G401.6 (cell line): ENCODE results near the gene HK3.
"Not testable (repeated sequence)": the region's sequence is repeated elsewhere in the genome, so short reads cannot be mapped to it uniquely, and the experiment has no call there.

Experiments
- FAIRE-seq: peaks from 2 replicates; lab custom pipeline; 2012; peaks lifted over from hg19 to GRCh38; lab: Jason Lieb, UNC

Gene HK3

GRCh38 chr5:176883700-176884570 lies 15.2 kb downstream of the HK3 start:
- no peak for FAIRE-seq

- FAIRE-seq, result no peak
These were observed 16.6 kb downstream of the HK3 start for GRCh38 chr5:176882567-176882903.

GRCh38 chr5:176881816-176882566 lies 17.2 kb downstream of the HK3 start:
- FAIRE-seq, result no peak

GRCh38 chr5:176881021-176881749 lies 18.0 kb downstream of the HK3 start:
- no peak for FAIRE-seq

GRCh38 chr5:176880366-176881020 lies 18.7 kb downstream of the HK3 start:
- no peak for FAIRE-seq

- no peak for FAIRE-seq
These were observed 19.3 kb downstream of the HK3 start for GRCh38 chr5:176879663-176880361.

- FAIRE-seq, result no peak
These were observed 20.1 kb downstream of the HK3 start for GRCh38 chr5:176878906-176879662.

GRCh38 chr5:176878463-176878862 lies 20.7 kb downstream of the HK3 start:
- no peak for FAIRE-seq

- no peak for FAIRE-seq
These were observed 21.3 kb downstream of the HK3 start for GRCh38 chr5:176877793-176878331.

- no peak for FAIRE-seq
These were observed 22.4 kb downstream of the HK3 start for GRCh38 chr5:176876506-176877431.

GRCh38 chr5:176875783-176876505 lies 23.2 kb downstream of the HK3 start:
- FAIRE-seq, result no peak

GRCh38 chr5:176875014-176875550 lies 24.1 kb downstream of the HK3 start:
- no peak for FAIRE-seq

GRCh38 chr5:176874198-176874780 lies 24.9 kb downstream of the HK3 start:
- FAIRE-seq, result no peak

- FAIRE-seq, result no peak
These were observed 25.5 kb downstream of the HK3 start for GRCh38 chr5:176873541-176874172.

- FAIRE-seq, result not testable (repeated sequence)
These were observed 26.1 kb downstream of the HK3 start for GRCh38 chr5:176873011-176873410.

- FAIRE-seq, result not testable (repeated sequence)
These were observed 26.6 kb downstream of the HK3 start for GRCh38 chr5:176872586-176872985.

- FAIRE-seq, result not testable (repeated sequence)
These were observed 28.5 kb downstream of the HK3 start for GRCh38 chr5:176870644-176871043.
